A549 (cell line): ENCODE results near the gene CAMTA1. TPM values are rescaled to one million over a fixed set of nuclear protein-coding genes. Genes with fewer than 3 reads are reported as not detected.

Experiments used
- ATAC-seq, 2 experiments: fragments of 200-7000 bp in 1 of 2; fragments of >200 bp in 1 of 2; cut with Nextera tagmentation in 1 of 2; cut with Tn5 transposase in 1 of 2; 3 replicates each; pipeline versions ENCODE4 v1.8.0 to v1.9.1; 2018 to 2020; ENCODE audit warnings: mild to moderate bottlenecking in 1 of 2, moderate library complexity in 1 of 2
- CTCF ChIA-PET: fragments of 300-600 bp; sonication (Branson Sonifier 250); formaldehyde crosslinking; extraction: SDS; loops from one replicate; lab custom pipeline; 2021; ENCODE audit warnings: antibody characterized with exemption, inconsistent platforms; lab: Yijun Ruan, JAX
- POLR2A ChIA-PET: fragments of 350-600 bp; formaldehyde crosslinking; extraction: SDS; loops from one replicate; lab custom pipeline; 2021; ENCODE audit warnings: antibody characterized with exemption, inconsistent platforms; lab: Yijun Ruan, JAX
- DNase-seq, 2 experiments: peaks; one replicate each; pipeline versions ENCODE4 v3.0.0 to v3.0.0-alpha.2; 2011 to 2016; ENCODE audit warnings: low read depth in 1 of 2, low spot score in 1 of 2
- FAIRE-seq: peaks from 2 replicates; lab custom pipeline; 2011; peaks lifted over from hg19 to GRCh38; lab: Jason Lieb, UNC
- H3K27ac ChIP-seq, 2 experiments: fragments of >200 bp; sonication (Bioruptor Twin); formaldehyde crosslinking; 3 replicates each; pipeline ENCODE4 v1.5.1; 2016 to 2017
- H3K4me1 ChIP-seq: fragments of >200 bp; sonication (Bioruptor Twin); formaldehyde crosslinking; 3 replicates; pipeline ENCODE4 v1.6.1; 2016
- H3K4me2 ChIP-seq: fragments of >200 bp; sonication (Bioruptor Twin); formaldehyde crosslinking; 3 replicates; pipeline ENCODE4 v1.6.1; 2016
- H3K4me3 ChIP-seq: fragments of >200 bp; sonication (Bioruptor Twin); formaldehyde crosslinking; 3 replicates; pipeline ENCODE4 v1.5.1; 2016
- H3K9me3 ChIP-seq: fragments of >200 bp; sonication (Bioruptor Twin); formaldehyde crosslinking; 3 replicates; pipeline ENCODE4 v1.6.1; 2016
- BHLHE40 ChIP-seq: IDR thresholded peaks from 2 replicates; pipeline ENCODE4 v1.6.1; 2012; ENCODE audit warnings: low read depth, low read length, inconsistent platforms
- CBX2 ChIP-seq: fragments of 200-600 bp; sonication (generic); IDR thresholded peaks from 2 replicates; pipeline ENCODE4 v1.6.1; 2016; ENCODE audit warnings: low read depth, mild to moderate bottlenecking, borderline replicate concordance
- CBX8 ChIP-seq: fragments of 200-600 bp; sonication (generic); IDR thresholded peaks from 2 replicates; pipeline ENCODE4 v1.6.1; 2016
- CHD2 ChIP-seq: fragments of 150-350 bp; IDR thresholded peaks from 2 replicates; pipeline ENCODE4 v1.6.1; 2014; ENCODE audit warnings: low read length; ENCODE audit not compliant: partially characterized antibody
- CHD4 ChIP-seq: fragments of 200-600 bp; sonication (generic); IDR thresholded peaks from 2 replicates; pipeline ENCODE4 v1.6.1; 2016; ENCODE audit warnings: antibody characterized with exemption, mild to moderate bottlenecking, borderline replicate concordance
- EHMT2 ChIP-seq: fragments of 200-600 bp; sonication (generic); IDR thresholded peaks from 2 replicates; pipeline ENCODE4 v1.6.1; 2016; ENCODE audit warnings: antibody characterized with exemption, low read depth, mild to moderate bottlenecking, moderate library complexity
- ESRRA ChIP-seq: fragments of 150-350 bp; IDR thresholded peaks from 2 replicates; pipeline ENCODE4 v1.6.1; 2014; ENCODE audit warnings: mild to moderate bottlenecking, low read length, borderline replicate concordance
- FOSL2 ChIP-seq, 2 experiments: fragments of 450-650 bp in 1 of 2; fragments of >200 bp in 1 of 2; sonication (Bioruptor Twin) in 1 of 2; formaldehyde crosslinking; IDR thresholded peaks; 2 replicates each; pipeline versions ENCODE4 v1.5.0 to v1.6.1; 2016 to 2020; ENCODE audit warnings: mild to moderate bottlenecking in 1 of 2, moderate library complexity in 1 of 2
- GATA3 ChIP-seq: IDR thresholded peaks from 2 replicates; pipeline ENCODE4 v1.6.1; 2012; ENCODE audit warnings: borderline replicate concordance
- HOXB5 ChIP-seq: fragments of 250-450 bp; sonication (Bioruptor Pico); IDR thresholded peaks from 2 replicates; pipeline ENCODE4 v1.5.0; 2020; ENCODE audit warnings: mild to moderate bottlenecking, moderate library complexity
- JUN ChIP-seq, 2 experiments: fragments of >200 bp; sonication (Bioruptor Twin); formaldehyde crosslinking; IDR thresholded peaks; 2 replicates in 1 of 2; 3 replicates in 1 of 2; pipeline ENCODE4 v1.6.1; 2016 to 2017
- KDM1A ChIP-seq: fragments of 200-600 bp; sonication (generic); IDR thresholded peaks from 2 replicates; pipeline ENCODE4 v1.6.1; 2016; ENCODE audit warnings: low read depth, mild to moderate bottlenecking
- KDM5A ChIP-seq: fragments of 200-600 bp; sonication (generic); IDR thresholded peaks from 2 replicates; pipeline ENCODE4 v1.6.1; 2016; ENCODE audit warnings: antibody characterized with exemption, mild to moderate bottlenecking
- NR3C1 ChIP-seq: fragments of >200 bp; sonication (Bioruptor Twin); formaldehyde crosslinking; IDR thresholded peaks from 3 replicates; pipeline ENCODE4 v1.6.1; 2017
- POLR2A ChIP-seq: IDR thresholded peaks from 2 replicates; pipeline ENCODE4 v1.6.1; 2012; ENCODE audit warnings: mild to moderate bottlenecking, low read length
- POLR2AphosphoS2 ChIP-seq: conservative IDR thresholded peaks from 2 replicates; pipeline ENCODE4 v1.6.1; 2012; ENCODE audit warnings: low read length, improper control_type of control experiment, inconsistent platforms
- RFX5 ChIP-seq: fragments of 450-650 bp; IDR thresholded peaks from 2 replicates; pipeline ENCODE4 v1.7.1; 2014; ENCODE audit warnings: antibody characterized with exemption, mild to moderate bottlenecking, moderate library complexity
- SMC3 ChIP-seq: fragments of >200 bp; sonication (Bioruptor Twin); formaldehyde crosslinking; IDR thresholded peaks from 3 replicates; pipeline ENCODE4 v1.6.1; 2018; ENCODE audit warnings: inconsistent platforms
- SREBF2 ChIP-seq: fragments of 450-650 bp; IDR thresholded peaks from 2 replicates; pipeline ENCODE4 v1.6.1; 2014; ENCODE audit warnings: mild to moderate bottlenecking, moderate library complexity
- TFCP2L1 ChIP-seq: fragments of 250-450 bp; sonication (Bioruptor Pico); IDR thresholded peaks from 2 replicates; pipeline ENCODE4 v1.5.0; 2021; ENCODE audit warnings: mild to moderate bottlenecking
- TP53 ChIP-seq: fragments of 250-450 bp; sonication (Bioruptor Pico); IDR thresholded peaks from 2 replicates; pipeline ENCODE4 v1.5.0; 2021; ENCODE audit warnings: mild to moderate bottlenecking, moderate library complexity
- ZC3H11A ChIP-seq: fragments of 450-650 bp; IDR thresholded peaks from 2 replicates; pipeline ENCODE4 v1.6.1; 2014; ENCODE audit warnings: antibody characterized with exemption, mild to moderate bottlenecking
- ZNF302 ChIP-seq: fragments of 250-450 bp; sonication (Bioruptor Pico); IDR thresholded peaks from 2 replicates; pipeline ENCODE4 v1.9.0; 2021; ENCODE audit warnings: inconsistent platforms, mild to moderate bottlenecking, moderate library complexity
- WGBS: methylation state at CpG from one replicate; pipeline ENCODE4 v1.1.6; 2017; ENCODE audit errors: missing lambda C conversion rate; 5-methylcytosine and 5-hydroxymethylcytosine counted together
- polyA plus RNA-seq, 4 experiments: library from polyadenylated mRNA; depleted of rRNA in 3 of 4; stranded (reverse); fragments of >200 nt; fragmentation: RNase III in 1 of 4; extraction: RNeasy Plus Mini Kit Qiagen cat#74134 plus additional on column Dnase treatment in 1 of 4; gene quantifications; 2 replicates in 3 of 4; 3 replicates in 1 of 4; pipeline ENCODE4 v1.2.3, GENCODE V29; 2011 to 2017
- TF ChIP-seq, protein P1 (sequence below): fragments of 200-600 bp; sonication (generic); IDR thresholded peaks from 2 replicates; pipeline ENCODE4 v1.6.1; 2016; ENCODE audit warnings: antibody characterized with exemption, mild to moderate bottlenecking, moderate library complexity
- TF ChIP-seq, protein P2 (sequence below): fragments of 450-650 bp; IDR thresholded peaks from 2 replicates; pipeline ENCODE4 v1.6.1; 2014; ENCODE audit warnings: antibody characterized with exemption
- TF ChIP-seq, protein P3 (sequence below): fragments of 250-450 bp; sonication (Bioruptor Pico); IDR thresholded peaks from 2 replicates; pipeline ENCODE4 v1.5.0; 2021; ENCODE audit warnings: mild to moderate bottlenecking, moderate library complexity, borderline replicate concordance
- TF ChIP-seq, protein P4 (sequence below): fragments of 150-350 bp; IDR thresholded peaks from 2 replicates; pipeline ENCODE4 v1.6.1; 2014; ENCODE audit warnings: low read depth, mild to moderate bottlenecking, low read length

Gene CAMTA1
- polyA plus RNA-seq, 2 of the 4 experiments (the other 2 are of a cell fraction): 58.8 to 75.0 TPM

DNA sequence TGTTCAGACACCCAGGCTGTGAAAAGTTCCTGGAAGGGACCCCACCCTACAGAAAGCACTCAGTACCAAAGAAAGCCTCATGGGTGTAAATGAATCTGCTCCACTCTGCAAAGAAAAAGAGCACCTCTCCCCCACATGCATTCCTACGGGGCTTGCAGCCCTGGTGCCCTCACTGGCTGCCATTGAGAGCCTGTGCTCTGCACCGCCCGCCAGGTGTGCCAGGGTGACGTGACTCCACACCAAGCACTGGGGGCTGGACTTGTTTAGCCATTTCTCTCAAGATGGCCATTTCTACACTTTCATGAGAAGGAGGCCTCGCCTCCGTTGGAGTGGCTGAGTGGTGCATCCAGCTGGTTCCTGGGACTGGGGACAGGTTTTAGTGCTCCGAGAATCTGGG, 605.3 kb downstream of the CAMTA1 start (continued):
- TF ChIP-seq JUN (IDR thresholded peaks at IDR 0.05) (no peak), POLR2A (no peak)

DNA sequence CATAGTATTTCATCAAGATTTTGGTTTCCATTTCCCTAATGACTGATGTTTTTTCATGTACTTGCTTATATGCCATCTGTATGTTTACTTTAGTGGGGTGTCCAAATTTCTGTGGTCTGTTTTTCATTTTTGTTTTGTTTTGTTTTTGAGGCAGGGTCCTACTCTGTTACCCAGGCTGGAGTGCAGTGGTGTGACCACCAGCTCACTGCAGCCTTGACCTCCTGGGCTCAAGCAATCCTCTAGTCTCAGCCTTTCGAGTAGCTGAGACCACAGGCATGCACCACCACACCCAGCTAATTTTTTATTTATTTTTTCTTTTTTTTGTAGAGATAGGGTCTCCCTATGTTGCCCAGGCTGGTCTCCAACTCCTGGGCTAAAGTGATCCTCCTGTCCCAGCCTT, 607.9 kb downstream of the CAMTA1 start:
- Histone ChIP-seq H3K9me3 (peaks cover 25% of the 10 kb centered on the region), H3K4me3 (no peak overlapping the region), H3K4me2 (no peak overlapping the region), H3K4me1 (peaks cover 12% of the 10 kb centered on the region; the same call in 1 of the 3 replicates), H3K27ac (0 out of 6 replicates have a peak overlapping the region, but pooled peaks of 1 of the 2 experiments have one; percentile 36)
- WGBS: 94% methylated on average over 1 of the region's 1 CpG
- DNase-seq (no peak), FAIRE-seq (no peak), ATAC-seq (no peak)
- TF ChIP-seq JUN (IDR thresholded peaks at IDR 0.05): no peak
- TF ChIP-seq POLR2AphosphoS2: no peak
- TF ChIP-seq, protein P1, sequence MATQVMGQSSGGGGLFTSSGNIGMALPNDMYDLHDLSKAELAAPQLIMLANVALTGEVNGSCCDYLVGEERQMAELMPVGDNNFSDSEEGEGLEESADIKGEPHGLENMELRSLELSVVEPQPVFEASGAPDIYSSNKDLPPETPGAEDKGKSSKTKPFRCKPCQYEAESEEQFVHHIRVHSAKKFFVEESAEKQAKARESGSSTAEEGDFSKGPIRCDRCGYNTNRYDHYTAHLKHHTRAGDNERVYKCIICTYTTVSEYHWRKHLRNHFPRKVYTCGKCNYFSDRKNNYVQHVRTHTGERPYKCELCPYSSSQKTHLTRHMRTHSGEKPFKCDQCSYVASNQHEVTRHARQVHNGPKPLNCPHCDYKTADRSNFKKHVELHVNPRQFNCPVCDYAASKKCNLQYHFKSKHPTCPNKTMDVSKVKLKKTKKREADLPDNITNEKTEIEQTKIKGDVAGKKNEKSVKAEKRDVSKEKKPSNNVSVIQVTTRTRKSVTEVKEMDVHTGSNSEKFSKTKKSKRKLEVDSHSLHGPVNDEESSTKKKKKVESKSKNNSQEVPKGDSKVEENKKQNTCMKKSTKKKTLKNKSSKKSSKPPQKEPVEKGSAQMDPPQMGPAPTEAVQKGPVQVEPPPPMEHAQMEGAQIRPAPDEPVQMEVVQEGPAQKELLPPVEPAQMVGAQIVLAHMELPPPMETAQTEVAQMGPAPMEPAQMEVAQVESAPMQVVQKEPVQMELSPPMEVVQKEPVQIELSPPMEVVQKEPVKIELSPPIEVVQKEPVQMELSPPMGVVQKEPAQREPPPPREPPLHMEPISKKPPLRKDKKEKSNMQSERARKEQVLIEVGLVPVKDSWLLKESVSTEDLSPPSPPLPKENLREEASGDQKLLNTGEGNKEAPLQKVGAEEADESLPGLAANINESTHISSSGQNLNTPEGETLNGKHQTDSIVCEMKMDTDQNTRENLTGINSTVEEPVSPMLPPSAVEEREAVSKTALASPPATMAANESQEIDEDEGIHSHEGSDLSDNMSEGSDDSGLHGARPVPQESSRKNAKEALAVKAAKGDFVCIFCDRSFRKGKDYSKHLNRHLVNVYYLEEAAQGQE: no peak
- TF ChIP-seq, protein P2, sequence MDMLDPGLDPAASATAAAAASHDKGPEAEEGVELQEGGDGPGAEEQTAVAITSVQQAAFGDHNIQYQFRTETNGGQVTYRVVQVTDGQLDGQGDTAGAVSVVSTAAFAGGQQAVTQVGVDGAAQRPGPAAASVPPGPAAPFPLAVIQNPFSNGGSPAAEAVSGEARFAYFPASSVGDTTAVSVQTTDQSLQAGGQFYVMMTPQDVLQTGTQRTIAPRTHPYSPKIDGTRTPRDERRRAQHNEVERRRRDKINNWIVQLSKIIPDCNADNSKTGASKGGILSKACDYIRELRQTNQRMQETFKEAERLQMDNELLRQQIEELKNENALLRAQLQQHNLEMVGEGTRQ: no peak
- TF ChIP-seq SREBF2: no peak
- no peak for TF ChIP-seq ZC3H11A
- TF ChIP-seq FOSL2 (IDR thresholded peaks at IDR 0.05): no peak
- TF ChIP-seq FOSL2 (CRISPR knock-in tag; IDR thresholded peaks at IDR 0.05): no peak
- TF ChIP-seq NR3C1: no peak
- TF ChIP-seq RFX5: no peak
- TF ChIP-seq GATA3: no peak
- TF ChIP-seq, protein P3, sequence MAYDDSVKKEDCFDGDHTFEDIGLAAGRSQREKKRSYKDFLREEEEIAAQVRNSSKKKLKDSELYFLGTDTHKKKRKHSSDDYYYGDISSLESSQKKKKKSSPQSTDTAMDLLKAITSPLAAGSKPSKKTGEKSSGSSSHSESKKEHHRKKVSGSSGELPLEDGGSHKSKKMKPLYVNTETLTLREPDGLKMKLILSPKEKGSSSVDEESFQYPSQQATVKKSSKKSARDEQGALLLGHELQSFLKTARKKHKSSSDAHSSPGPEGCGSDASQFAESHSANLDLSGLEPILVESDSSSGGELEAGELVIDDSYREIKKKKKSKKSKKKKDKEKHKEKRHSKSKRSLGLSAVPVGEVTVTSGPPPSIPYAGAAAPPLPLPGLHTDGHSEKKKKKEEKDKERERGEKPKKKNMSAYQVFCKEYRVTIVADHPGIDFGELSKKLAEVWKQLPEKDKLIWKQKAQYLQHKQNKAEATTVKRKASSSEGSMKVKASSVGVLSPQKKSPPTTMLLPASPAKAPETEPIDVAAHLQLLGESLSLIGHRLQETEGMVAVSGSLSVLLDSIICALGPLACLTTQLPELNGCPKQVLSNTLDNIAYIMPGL (CRISPR knock-in tag): no peak
- TF ChIP-seq TFCP2L1 (CRISPR knock-in tag): no peak
- no peak for TF ChIP-seq ZNF302 (CRISPR knock-in tag)
- TF ChIP-seq CBX8: no peak
- no peak for TF ChIP-seq CHD4
- no peak for TF ChIP-seq CHD2
- TF ChIP-seq ESRRA: no peak
- POLR2A ChIA-PET: no interaction called here
- CTCF ChIA-PET: no interaction called here

DNA sequence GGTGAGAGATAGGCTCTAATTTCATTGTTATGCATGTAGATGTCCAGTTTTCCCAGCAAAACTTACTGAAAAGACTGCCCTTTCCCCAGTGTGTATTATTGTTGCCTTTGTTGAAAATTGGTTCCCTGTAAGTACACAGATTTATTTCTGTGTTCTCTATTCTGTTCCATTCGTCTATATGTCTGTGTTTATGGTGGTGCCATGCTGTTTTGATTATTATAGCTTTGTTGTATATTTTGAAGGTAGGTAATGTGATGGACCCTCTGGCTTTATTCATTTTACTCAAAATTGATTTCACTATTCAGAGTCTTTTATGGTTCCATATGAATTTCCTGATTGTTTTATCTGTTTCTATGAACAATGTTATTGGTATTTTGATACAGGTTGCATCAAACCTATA, 610.0 kb downstream of the CAMTA1 start:
- DNase-seq: no peak
- Histone ChIP-seq H3K9me3 (peaks cover 46% of the 10 kb centered on the region), H3K4me1 (0 out of 3 replicates have a peak, but pooled peaks cover under 1% of the 10 kb centered on the region), H3K4me2 (no peak overlapping the region), H3K4me3 (no peak overlapping the region), H3K27ac (no peak overlapping the region)
- CTCF ChIA-PET: interaction anchor here (1.5 kb wide), 1 partner anchor 49 kb away, joined by 3 read pairs; no protein-coding TSS in a partner anchor
- FAIRE-seq: no peak
- WGBS: 58% methylated on average over 1 of the region's 1 CpG
- POLR2A ChIA-PET: no interaction called here
- ATAC-seq: no peak
- TF ChIP-seq, protein P4, sequence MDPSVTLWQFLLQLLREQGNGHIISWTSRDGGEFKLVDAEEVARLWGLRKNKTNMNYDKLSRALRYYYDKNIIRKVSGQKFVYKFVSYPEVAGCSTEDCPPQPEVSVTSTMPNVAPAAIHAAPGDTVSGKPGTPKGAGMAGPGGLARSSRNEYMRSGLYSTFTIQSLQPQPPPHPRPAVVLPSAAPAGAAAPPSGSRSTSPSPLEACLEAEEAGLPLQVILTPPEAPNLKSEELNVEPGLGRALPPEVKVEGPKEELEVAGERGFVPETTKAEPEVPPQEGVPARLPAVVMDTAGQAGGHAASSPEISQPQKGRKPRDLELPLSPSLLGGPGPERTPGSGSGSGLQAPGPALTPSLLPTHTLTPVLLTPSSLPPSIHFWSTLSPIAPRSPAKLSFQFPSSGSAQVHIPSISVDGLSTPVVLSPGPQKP: no peak
- no peak for TF ChIP-seq EHMT2
- no peak for TF ChIP-seq CBX2
- TF ChIP-seq TP53: no peak
- TF ChIP-seq BHLHE40: no peak
- TF ChIP-seq SMC3: no peak
- no peak for TF ChIP-seq KDM5A
- no peak for TF ChIP-seq HOXB5 (CRISPR knock-in tag)
- no peak for TF ChIP-seq KDM1A
- TF ChIP-seq, protein P2: no peak
- TF ChIP-seq, protein P3 (CRISPR knock-in tag): no peak
- no peak for TF ChIP-seq FOSL2 (IDR thresholded peaks at IDR 0.05)
- no peak for TF ChIP-seq FOSL2 (CRISPR knock-in tag; IDR thresholded peaks at IDR 0.05)
